WTC11 (cell line): Measurements from ENCODE around the gene CASKIN1. TPM values are rescaled to one million over a fixed set of nuclear protein-coding genes. Genes with fewer than 3 reads are reported as not detected.

Experiments used
- ATAC-seq: fragments of 200-7000 bp; cut with Tn5 transposase; 2 replicates; pipeline ENCODE4 v1.10.0; 2021; ENCODE audit warnings: mild to moderate bottlenecking, moderate library complexity
- CTCF ChIA-PET: fragments of 300-600 bp; sonication (Branson Sonifier 250); formaldehyde crosslinking; loops from one replicate; lab custom pipeline; 2021; ENCODE audit warnings: antibody characterized with exemption; lab: Charles Lee
- POLR2A ChIA-PET: fragments of 350-600 bp; sonication (Branson Sonifier 250); formaldehyde crosslinking; loops from one replicate; lab custom pipeline; 2021; ENCODE audit warnings: antibody characterized with exemption; lab: Charles Lee
- DNase-seq: peaks from one replicate; pipeline ENCODE4 v3.0.0; 2021; ENCODE audit warnings: low spot score
- H3K27ac Mint-ChIP-seq: 2 replicates; pipeline ENCODE4 v1.8.0; 2021; ENCODE audit warnings: mixed read lengths
- H3K27me3 Mint-ChIP-seq: 2 replicates; pipeline ENCODE4 v1.8.0; 2021; ENCODE audit warnings: low read depth, mild to moderate bottlenecking, moderate library complexity, mixed read lengths
- H3K36me3 Mint-ChIP-seq: 2 replicates; pipeline ENCODE4 v1.8.0; 2021; ENCODE audit warnings: mixed read lengths
- H3K4me1 Mint-ChIP-seq: 2 replicates; pipeline ENCODE4 v1.8.0; 2022; ENCODE audit warnings: mixed read lengths
- H3K4me3 Mint-ChIP-seq: 2 replicates; pipeline ENCODE4 v1.8.0; 2021; ENCODE audit warnings: mild to moderate bottlenecking, moderate library complexity, mixed read lengths
- H3K9me3 Mint-ChIP-seq: 2 replicates; pipeline ENCODE4 v1.8.0; 2021; ENCODE audit warnings: mixed read lengths
- CDX4 ChIP-seq: fragments of 250-450 bp; sonication (Bioruptor Pico); IDR thresholded peaks from 2 replicates; pipeline ENCODE4 v1.9.0; 2021; ENCODE audit warnings: moderate library complexity, mild to moderate bottlenecking, inconsistent platforms, borderline replicate concordance
- FOXP1 ChIP-seq: sonication (generic); formaldehyde crosslinking; IDR thresholded peaks from 2 replicates; pipeline ENCODE4 v1.8.0; 2022; ENCODE audit warnings: missing genetic modification reagents, mild to moderate bottlenecking, moderate library complexity, borderline replicate concordance
- HMGA2 ChIP-seq: fragments of 250-450 bp; sonication (Bioruptor Pico); IDR thresholded peaks from 2 replicates; pipeline ENCODE4 v1.4.0; 2021; ENCODE audit warnings: mild to moderate bottlenecking, moderate library complexity
- MLX ChIP-seq: sonication (generic); formaldehyde crosslinking; IDR thresholded peaks from 2 replicates; pipeline ENCODE4 v1.8.1; 2023; ENCODE audit warnings: mild to moderate bottlenecking, missing genetic modification reagents, moderate library complexity
- NFYB ChIP-seq: sonication (generic); formaldehyde crosslinking; conservative IDR thresholded peaks from 2 replicates; pipeline ENCODE4 v1.8.0; 2022; ENCODE audit warnings: low read depth, missing genetic modification reagents
- PRDM15 ChIP-seq: sonication (generic); formaldehyde crosslinking; IDR thresholded peaks from 2 replicates; pipeline ENCODE4 v1.8.0; 2022; ENCODE audit warnings: missing genetic modification reagents
- RORB ChIP-seq: fragments of 250-450 bp; sonication (Bioruptor Pico); IDR thresholded peaks from 2 replicates; pipeline ENCODE4 v1.9.0; 2021; ENCODE audit warnings: mild to moderate bottlenecking
- TEAD1 ChIP-seq: sonication (generic); formaldehyde crosslinking; IDR thresholded peaks from 2 replicates; pipeline ENCODE4 v1.8.0; 2022; ENCODE audit warnings: mild to moderate bottlenecking, missing genetic modification reagents
- ZNF396 ChIP-seq: fragments of 250-450 bp; sonication (Bioruptor Pico); IDR thresholded peaks from 2 replicates; pipeline ENCODE4 v1.8.0; 2021; ENCODE audit warnings: mild to moderate bottlenecking, moderate library complexity, borderline replicate concordance
- total RNA-seq: library from RNA; stranded (reverse); gene quantifications from 3 replicates; pipeline ENCODE4 v1.2.3, GENCODE V29; 2021
- TF ChIP-seq, protein P1 (sequence below): fragments of 250-450 bp; sonication (Bioruptor Pico); IDR thresholded peaks from 2 replicates; pipeline ENCODE4 v1.9.0; 2021; ENCODE audit warnings: mild to moderate bottlenecking, borderline replicate concordance

Gene CASKIN1
- total RNA-seq, 1 experiment from 2014 or later = 9.4 TPM

- H3K4me1 Mint-ChIP-seq = no peaks in the 10 kb centered on the region
- H3K36me3 Mint-ChIP-seq = peaks cover 19% of the 10 kb centered on the region
- TF ChIP-seq TEAD1 (no peak), ZNF396 (CRISPR knock-in tag) (no peak), PRDM15 (CRISPR knock-in tag) (no peak), CDX4 (CRISPR knock-in tag) (no peak), NFYB (CRISPR knock-in tag) (no peak), RORB (CRISPR knock-in tag) (no peak), HMGA2 (CRISPR knock-in tag) (no peak)
- TF ChIP-seq, all 79 proteins: peak for 0
- H3K9me3 Mint-ChIP-seq = no peaks in the 10 kb centered on the region
- ChIA-PET CTCF (interaction anchor here (1.0 kb wide), 1 partner anchor 169 kb away, joined by 4 read pairs; no protein-coding TSS in a partner anchor), POLR2A (no interaction called here)
- no peak overlapping the region for H3K4me3 Mint-ChIP-seq
- ATAC-seq (no peak), DNase-seq (no peak)
- H3K27me3 Mint-ChIP-seq = no peaks in the 10 kb centered on the region
- 0 out of 2 replicates have a peak overlapping the region, but pooled peaks have one; percentile 60 for H3K27ac Mint-ChIP-seq
Observed at GRCh38 chr16:2173366-2173765, 23.0 kb downstream of the CASKIN1 start.

- ATAC-seq (no peak), DNase-seq (no peak)
- Mint-ChIP-seq H3K27ac (0 out of 2 replicates have a peak overlapping the region, but pooled peaks have one; percentile 60), H3K27me3 (no peaks in the 10 kb centered on the region), H3K9me3 (no peaks in the 10 kb centered on the region), H3K4me1 (no peaks in the 10 kb centered on the region), H3K36me3 (peaks cover 24% of the 10 kb centered on the region), H3K4me3 (no peak overlapping the region)
- POLR2A ChIA-PET = interaction anchor here (0.6 kb wide), 2 partner anchors 87 to 122 kb away, joined by 3 to 4 read pairs; no protein-coding TSS in a partner anchor
- CTCF ChIA-PET = interaction anchor here (0.6 to 1.0 kb wide), 2 partner anchors 104 to 169 kb away, joined by 3 to 4 read pairs; no protein-coding TSS in a partner anchor
- no peak for TF ChIP-seq MLX (CRISPR knock-in tag)
Observed at GRCh38 chr16:2172688-2173335, 23.6 kb downstream of the CASKIN1 start.

- no peaks in the 10 kb centered on the region for H3K9me3 Mint-ChIP-seq
- 0 out of 2 replicates have a peak, but pooled peaks have one; percentile 8 for TF ChIP-seq FOXP1 (CRISPR knock-in tag)
- TF ChIP-seq, protein P1, sequence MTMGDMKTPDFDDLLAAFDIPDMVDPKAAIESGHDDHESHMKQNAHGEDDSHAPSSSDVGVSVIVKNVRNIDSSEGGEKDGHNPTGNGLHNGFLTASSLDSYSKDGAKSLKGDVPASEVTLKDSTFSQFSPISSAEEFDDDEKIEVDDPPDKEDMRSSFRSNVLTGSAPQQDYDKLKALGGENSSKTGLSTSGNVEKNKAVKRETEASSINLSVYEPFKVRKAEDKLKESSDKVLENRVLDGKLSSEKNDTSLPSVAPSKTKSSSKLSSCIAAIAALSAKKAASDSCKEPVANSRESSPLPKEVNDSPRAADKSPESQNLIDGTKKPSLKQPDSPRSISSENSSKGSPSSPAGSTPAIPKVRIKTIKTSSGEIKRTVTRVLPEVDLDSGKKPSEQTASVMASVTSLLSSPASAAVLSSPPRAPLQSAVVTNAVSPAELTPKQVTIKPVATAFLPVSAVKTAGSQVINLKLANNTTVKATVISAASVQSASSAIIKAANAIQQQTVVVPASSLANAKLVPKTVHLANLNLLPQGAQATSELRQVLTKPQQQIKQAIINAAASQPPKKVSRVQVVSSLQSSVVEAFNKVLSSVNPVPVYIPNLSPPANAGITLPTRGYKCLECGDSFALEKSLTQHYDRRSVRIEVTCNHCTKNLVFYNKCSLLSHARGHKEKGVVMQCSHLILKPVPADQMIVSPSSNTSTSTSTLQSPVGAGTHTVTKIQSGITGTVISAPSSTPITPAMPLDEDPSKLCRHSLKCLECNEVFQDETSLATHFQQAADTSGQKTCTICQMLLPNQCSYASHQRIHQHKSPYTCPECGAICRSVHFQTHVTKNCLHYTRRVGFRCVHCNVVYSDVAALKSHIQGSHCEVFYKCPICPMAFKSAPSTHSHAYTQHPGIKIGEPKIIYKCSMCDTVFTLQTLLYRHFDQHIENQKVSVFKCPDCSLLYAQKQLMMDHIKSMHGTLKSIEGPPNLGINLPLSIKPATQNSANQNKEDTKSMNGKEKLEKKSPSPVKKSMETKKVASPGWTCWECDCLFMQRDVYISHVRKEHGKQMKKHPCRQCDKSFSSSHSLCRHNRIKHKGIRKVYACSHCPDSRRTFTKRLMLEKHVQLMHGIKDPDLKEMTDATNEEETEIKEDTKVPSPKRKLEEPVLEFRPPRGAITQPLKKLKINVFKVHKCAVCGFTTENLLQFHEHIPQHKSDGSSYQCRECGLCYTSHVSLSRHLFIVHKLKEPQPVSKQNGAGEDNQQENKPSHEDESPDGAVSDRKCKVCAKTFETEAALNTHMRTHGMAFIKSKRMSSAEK (CRISPR knock-in tag) = no peak
- ATAC-seq (no peak), DNase-seq (no peak)
- H3K27ac Mint-ChIP-seq = no peak overlapping the region
- no peaks in the 10 kb centered on the region for H3K27me3 Mint-ChIP-seq
- H3K4me3 Mint-ChIP-seq = no peak overlapping the region
- ChIA-PET CTCF (no interaction called here), POLR2A (no interaction called here)
- no peaks in the 10 kb centered on the region for H3K4me1 Mint-ChIP-seq
- H3K36me3 Mint-ChIP-seq = peaks cover 24% of the 10 kb centered on the region
Observed at GRCh38 chr16:2171601-2172178, 24.7 kb downstream of the CASKIN1 start.
